K562 (cell line): ENCODE data around the gene DSCAM. TPM values are rescaled to one million over a fixed set of nuclear protein-coding genes. Genes with fewer than 3 reads are reported as not detected.

Experiments
- ATAC-seq: fragments of 200-7000 bp; cut with Tn5 transposase; 3 replicates; pipeline ENCODE4 v1.9.1; 2020; ENCODE audit warnings: moderate library complexity
- BruUV-seq: library from RNA; stranded (reverse); fragments of 400-500 nt; replicated peaks from 2 replicates; lab custom pipeline; 2021; lab: Mats Ljungman, UMichigan
- CTCF ChIA-PET: fragments of 300-600 bp; formaldehyde crosslinking; extraction: SDS; loops from one replicate; lab custom pipeline; 2021; ENCODE audit warnings: low intra/inter-chr PET ratio; lab: Yijun Ruan, JAX
- POLR2A ChIA-PET: fragments of 300-600, 350-650 bp; sonication (Branson Sonifier 250); formaldehyde crosslinking; extraction: SDS; loops from one replicate; lab custom pipeline; 2021; ENCODE audit warnings: antibody characterized with exemption, inconsistent platforms; lab: Yijun Ruan, JAX
- DNase-seq, 4 experiments: peaks; one replicate each; pipeline versions ENCODE4 v3.0.0 to v3.0.0-alpha.2; 2011 to 2018; ENCODE audit warnings: low spot score in 3 of 4, mixed read lengths in 3 of 4; ENCODE audit errors: extremely low read depth in 1 of 4
- FAIRE-seq: peaks from 2 replicates; lab custom pipeline; 2011; peaks lifted over from hg19 to GRCh38; lab: Jason Lieb, UNC
- H2AFZ ChIP-seq: 2 replicates; pipeline ENCODE4 v1.6.0; 2011; ENCODE audit warnings: low read depth, low read length, control low read depth, inconsistent platforms
- H3K27ac ChIP-seq: fragments of 200-600 bp; 3 replicates; pipeline ENCODE4 v1.8.0; 2011; ENCODE audit warnings: low read depth, mild to moderate bottlenecking, control low read depth, inconsistent platforms, low read length, moderate library complexity, mixed read lengths; ENCODE audit errors: extremely low read depth
- H3K27me3 ChIP-seq, 2 experiments: fragments of 300-600 bp in 1 of 2; 2 replicates in 1 of 2; 3 replicates in 1 of 2; pipeline versions ENCODE4 v1.6.0 to v1.8.0; 2011; ENCODE audit warnings: inconsistent platforms in 2 of 2, low read length in 2 of 2, mild to moderate bottlenecking in 1 of 2, mixed read lengths in 1 of 2, moderate library complexity in 1 of 2; ENCODE audit not compliant: control insufficient read depth in 2 of 2, insufficient read depth in 2 of 2
- H3K36me3 ChIP-seq: fragments of 300-600 bp; 3 replicates; pipeline ENCODE4 v1.8.0; 2011; ENCODE audit warnings: mild to moderate bottlenecking, low read length, inconsistent platforms; ENCODE audit not compliant: control insufficient read depth, insufficient read depth
- H3K4me1 ChIP-seq, 2 experiments: fragments of 200-600 bp in 1 of 2; replicated peaks in 1 of 2; 2 replicates in 1 of 2; 3 replicates in 1 of 2; pipeline versions ENCODE4 v1.5.1 to v1.8.0; 2011; ENCODE audit warnings: inconsistent platforms in 2 of 2, low read length in 2 of 2, mild to moderate bottlenecking in 1 of 2, mixed read lengths in 1 of 2, moderate library complexity in 1 of 2; ENCODE audit not compliant: control insufficient read depth in 2 of 2, insufficient read depth in 2 of 2
- H3K4me2 ChIP-seq: 2 replicates; pipeline ENCODE4 v1.6.1; 2011; ENCODE audit warnings: low read length, control low read depth, inconsistent platforms, mixed read lengths; ENCODE audit not compliant: insufficient read depth
- H3K4me3 ChIP-seq: fragments of 200-600 bp; sonication (generic), shearing (Covaris generic); 2 replicates; pipeline ENCODE4 v1.5.1; 2016; ENCODE audit warnings: control low read depth, inconsistent platforms
- H3K79me2 ChIP-seq: fragments of 200-600 bp; 3 replicates; pipeline ENCODE4 v1.8.0; 2011; ENCODE audit warnings: low read length, inconsistent platforms; ENCODE audit not compliant: control insufficient read depth, insufficient read depth
- H3K9ac ChIP-seq, 2 experiments: 2 replicates each; pipeline versions ENCODE4 v1.6.0 to v1.6.1; 2011; ENCODE audit warnings: low read depth in 2 of 2, low read length in 2 of 2, control low read depth in 1 of 2, inconsistent platforms in 1 of 2, mild to moderate bottlenecking in 1 of 2, mixed read lengths in 1 of 2; ENCODE audit not compliant: insufficient read depth in 1 of 2
- H3K9me1 ChIP-seq: one replicate; pipeline ENCODE4 v1.6.0; 2011; ENCODE audit warnings: inconsistent platforms, mild to moderate bottlenecking, low read length, moderate library complexity; ENCODE audit not compliant: control insufficient read depth, insufficient read depth
- H3K9me3 ChIP-seq: replicated peaks from 2 replicates; pipeline ENCODE4 v1.5.1; 2011; ENCODE audit warnings: low read depth, low read length, inconsistent platforms; ENCODE audit not compliant: control insufficient read depth, insufficient read depth
- H4K20me1 ChIP-seq: replicated peaks from 2 replicates; pipeline ENCODE4 v1.6.1; 2011; ENCODE audit warnings: low read length, inconsistent platforms, mixed read lengths; ENCODE audit not compliant: control insufficient read depth, insufficient read depth
- SMARCA5 ChIP-seq: fragments of 450-650 bp; IDR thresholded peaks from 2 replicates; pipeline ENCODE4 v1.6.1; 2016
- WGBS: fragments of 100-300 bp; shearing (Covaris generic); methylation state at CpG from one replicate; pipeline ENCODE4 v1.1.6; 2016; ENCODE audit warnings: low coverage, mixed read lengths; ENCODE audit not compliant: insufficient coverage; ENCODE audit errors: missing lambda C conversion rate; 5-methylcytosine and 5-hydroxymethylcytosine counted together
- in situ Hi-C: fragments of 300-500 bp; cut with MboI; formaldehyde crosslinking; loops from 4 replicates; pipeline ENCODE4 v1.15.0; 2018; ENCODE audit warnings: inconsistent platforms, mixed read lengths
- intact Hi-C: fragments of 100-400 bp; cut with micrococcal nuclease; formaldehyde crosslinking; loops from 2 replicates; pipeline ENCODE4 v1.14.2; 2022
- polyA plus RNA-seq, 8 experiments: library from polyadenylated mRNA; depleted of rRNA in 4 of 8; stranded (reverse) in 5 of 8; unstranded in 3 of 8; fragments of >200 nt; fragmentation: Nextera tagmentation in 2 of 8; fragmentation: Illumina TruSeq in 1 of 8; extraction: Ambion mirVana in 2 of 8; extraction: Trizol in 1 of 8; gene quantifications; 2 replicates each; pipeline versions ENCODE4 v1.2.1 to v1.2.3, GENCODE V29; 2011 to 2014; ENCODE audit warnings: inconsistent platforms in 1 of 8, missing spikeins in 1 of 8
- total RNA-seq, 7 experiments: library from RNA; depleted of rRNA in 6 of 7; stranded (reverse); fragments of >200 nt in 6 of 7; fragmentation: Illumina TruSeq in 2 of 7; extraction: Trizol in 2 of 7; gene quantifications; 2 replicates each; pipeline versions ENCODE4 v1.2.1 to v1.2.3, GENCODE V29; 2011 to 2021; ENCODE audit warnings: low replicate concordance in 1 of 7
- TF ChIP-seq, protein P1 (sequence below), 3 experiments: fragments of 200-800 bp in 1 of 3; fragments of 250-450 bp in 1 of 3; fragments of 450-650 bp in 1 of 3; sonication (Bioruptor Pico) in 1 of 3; sonication (Bioruptor generic) in 1 of 3; formaldehyde crosslinking in 1 of 3; IDR thresholded peaks; 2 replicates each; pipeline versions ENCODE4 v1.6.1 to v1.8.0; 2016 to 2022; ENCODE audit warnings: mild to moderate bottlenecking in 2 of 3, missing genetic modification characterization in 2 of 3, missing compliant biosample characterization in 1 of 3, moderate library complexity in 1 of 3

DSCAM gene
- total and polyA plus RNA-seq, 9 of the 15 experiments (the other 6 are each of a cell fraction or from before 2014, with no cell fraction given) = not detected

DNA sequence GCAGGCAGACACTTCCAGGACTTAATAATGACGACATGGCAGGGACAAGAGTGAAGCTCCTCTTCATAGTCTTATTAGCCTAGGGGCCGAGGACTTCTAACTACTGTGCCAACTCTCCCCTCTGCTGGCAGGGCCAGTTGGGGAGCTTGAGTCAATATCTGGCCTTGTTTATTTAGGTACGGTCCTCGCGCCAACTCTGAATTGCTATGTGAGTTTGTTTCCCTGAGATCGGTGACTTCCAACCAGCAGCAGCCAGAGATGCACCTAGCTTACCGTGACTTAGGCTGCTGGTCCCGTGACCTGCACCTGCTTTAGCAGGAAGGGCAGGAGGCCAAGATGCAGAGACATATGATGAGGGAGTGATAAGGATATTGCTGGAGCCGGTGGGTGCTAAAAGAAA, 528.6 kb downstream of the DSCAM start:
- no peak for TF ChIP-seq SMARCA5
- TF ChIP-seq, protein P1, sequence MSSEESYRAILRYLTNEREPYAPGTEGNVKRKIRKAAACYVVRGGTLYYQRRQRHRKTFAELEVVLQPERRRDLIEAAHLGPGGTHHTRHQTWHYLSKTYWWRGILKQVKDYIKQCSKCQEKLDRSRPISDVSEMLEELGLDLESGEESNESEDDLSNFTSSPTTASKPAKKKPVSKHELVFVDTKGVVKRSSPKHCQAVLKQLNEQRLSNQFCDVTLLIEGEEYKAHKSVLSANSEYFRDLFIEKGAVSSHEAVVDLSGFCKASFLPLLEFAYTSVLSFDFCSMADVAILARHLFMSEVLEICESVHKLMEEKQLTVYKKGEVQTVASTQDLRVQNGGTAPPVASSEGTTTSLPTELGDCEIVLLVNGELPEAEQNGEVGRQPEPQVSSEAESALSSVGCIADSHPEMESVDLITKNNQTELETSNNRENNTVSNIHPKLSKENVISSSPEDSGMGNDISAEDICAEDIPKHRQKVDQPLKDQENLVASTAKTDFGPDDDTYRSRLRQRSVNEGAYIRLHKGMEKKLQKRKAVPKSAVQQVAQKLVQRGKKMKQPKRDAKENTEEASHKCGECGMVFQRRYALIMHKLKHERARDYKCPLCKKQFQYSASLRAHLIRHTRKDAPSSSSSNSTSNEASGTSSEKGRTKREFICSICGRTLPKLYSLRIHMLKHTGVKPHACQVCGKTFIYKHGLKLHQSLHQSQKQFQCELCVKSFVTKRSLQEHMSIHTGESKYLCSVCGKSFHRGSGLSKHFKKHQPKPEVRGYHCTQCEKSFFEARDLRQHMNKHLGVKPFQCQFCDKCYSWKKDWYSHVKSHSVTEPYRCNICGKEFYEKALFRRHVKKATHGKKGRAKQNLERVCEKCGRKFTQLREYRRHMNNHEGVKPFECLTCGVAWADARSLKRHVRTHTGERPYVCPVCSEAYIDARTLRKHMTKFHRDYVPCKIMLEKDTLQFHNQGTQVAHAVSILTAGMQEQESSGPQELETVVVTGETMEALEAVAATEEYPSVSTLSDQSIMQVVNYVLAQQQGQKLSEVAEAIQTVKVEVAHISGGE (CRISPR knock-in tag; IDR thresholded peaks at IDR 0.05) = peak in 1 of 3 experiments; percentile 33; a peak in 1 of 6 replicates
- Histone ChIP-seq H4K20me1 (no peaks in the 10 kb centered on the region), H3K9me1 (no peaks in the 10 kb centered on the region), H2AFZ (no peak overlapping the region), H3K36me3 (no peaks in the 10 kb centered on the region), H3K4me2 (no peak overlapping the region), H3K27me3 (no peaks in the 10 kb centered on the region), H3K4me1 (no peaks in the 10 kb centered on the region), H3K4me3 (no peak overlapping the region), H3K27ac (no peak overlapping the region), H3K9ac (no peak overlapping the region), H3K79me2 (no peaks in the 10 kb centered on the region), H3K9me3 (no peaks in the 10 kb centered on the region; the same call in 1 of the 2 replicates)
- ChIA-PET POLR2A (no interaction called here), CTCF (no interaction called here)
- 6% methylated on average over 9 of the region's 9 CpGs for WGBS
- DNase-seq = no peak
- intact Hi-C loops (no loop called here), in situ Hi-C loops (no loop called here)
- BruUV-seq = no TSS peak
- no peak for ATAC-seq
- FAIRE-seq = no peak
